Hindlimb muscle (tissue), 1 donor: Measurements from ENCODE around the gene ITPRID1. TPM values are rescaled to one million over a fixed set of nuclear protein-coding genes. Genes with fewer than 3 reads are reported as not detected.
"Not testable (repeated sequence)": the region's sequence is repeated elsewhere in the genome, so short reads cannot be mapped to it uniquely, and the experiment has no call there.

Experiments
- DNase-seq: peaks from one replicate; pipeline ENCODE4 v3.0.0-alpha.2; 2013
- polyA plus RNA-seq: library from polyadenylated mRNA; unstranded; fragments of 120-200 nt; gene quantifications from one replicate; pipeline ENCODE4 v1.2.1, GENCODE V29; 2013; ENCODE audit not compliant: insufficient read length

ITPRID1 gene
- polyA plus RNA-seq, 1 donor = 0.61 TPM

DNA sequence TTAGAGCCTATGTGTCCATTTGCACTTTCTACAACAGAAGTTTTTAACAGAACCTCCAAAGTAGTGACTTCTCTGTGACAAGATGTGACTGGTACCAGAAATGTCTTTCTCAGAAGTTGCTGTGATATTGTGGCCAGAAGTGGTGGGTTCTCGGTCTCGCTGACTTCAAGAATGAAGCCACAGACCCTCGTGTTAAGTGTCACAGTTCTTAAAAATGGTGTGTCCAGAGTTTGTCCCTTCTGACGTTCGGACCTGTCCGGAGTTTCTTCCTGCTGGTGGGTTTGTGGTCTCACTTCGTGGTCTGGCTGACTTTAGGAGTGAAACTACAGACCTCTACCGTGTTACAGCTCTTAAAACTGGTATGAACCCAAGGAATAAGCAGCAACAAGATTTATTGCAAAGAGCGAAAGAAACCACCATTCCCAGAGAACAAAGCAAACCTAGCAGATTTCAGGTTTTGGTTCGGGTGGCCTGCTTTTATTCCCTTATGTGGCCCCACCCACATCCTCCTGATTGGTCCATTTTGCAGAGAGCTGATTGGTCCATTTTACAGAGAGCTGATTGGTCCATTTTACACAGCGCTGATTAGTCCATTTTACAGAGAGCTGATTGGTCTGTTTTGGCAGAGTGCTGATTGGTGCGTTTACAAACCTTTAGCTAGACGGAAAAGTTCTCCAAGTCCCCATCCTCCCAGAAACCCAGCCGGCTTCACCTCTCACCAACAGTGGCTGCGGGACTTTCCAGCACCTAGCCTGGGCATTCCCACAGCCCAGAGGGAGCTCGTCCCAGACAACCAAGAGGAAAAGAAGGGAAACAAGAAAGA is 3.0 kb downstream of the ITPRID1 start:
- no peak for DNase-seq

DNA sequence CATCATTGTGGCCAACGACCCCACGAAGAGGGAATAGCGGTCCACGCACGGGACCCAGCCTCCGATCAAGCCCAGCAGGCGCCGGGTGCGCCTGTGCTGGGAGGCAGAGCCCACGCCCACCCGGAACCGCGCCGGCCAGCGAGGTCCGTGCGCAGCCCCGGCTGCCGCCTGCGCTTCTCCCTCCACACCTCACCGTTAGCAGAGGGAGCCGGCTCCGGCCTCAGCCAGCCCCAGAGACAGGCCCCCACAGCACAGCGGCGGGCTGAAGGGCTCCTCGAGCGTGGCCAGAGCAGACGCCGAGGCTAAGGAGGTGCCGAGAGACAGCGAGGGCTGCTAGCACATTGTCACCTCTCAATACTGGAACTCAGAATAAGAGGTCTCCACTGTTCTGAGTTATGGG is 3.6 kb downstream of the ITPRID1 start:
- DNase-seq = no peak

DNA sequence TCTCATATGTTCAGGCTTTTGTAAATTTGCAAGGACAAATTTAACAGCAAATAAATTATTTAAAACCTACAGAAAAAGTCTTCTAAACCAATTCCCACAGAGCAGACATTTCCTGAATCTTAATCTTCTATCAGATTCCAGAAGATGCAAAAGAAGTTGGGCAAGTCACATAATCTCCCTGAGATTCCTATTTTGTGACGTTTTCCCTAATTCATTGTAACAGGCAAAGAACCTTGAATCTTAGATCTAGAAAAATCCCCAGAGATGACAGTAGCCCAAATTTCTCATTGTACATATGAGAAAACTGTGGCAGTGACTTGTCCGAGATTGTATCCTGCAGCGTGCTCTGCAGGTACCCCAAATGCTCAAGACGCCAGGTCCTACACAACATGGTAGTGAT is 4.9 kb downstream of the ITPRID1 start:
- DNase-seq = no peak

DNA sequence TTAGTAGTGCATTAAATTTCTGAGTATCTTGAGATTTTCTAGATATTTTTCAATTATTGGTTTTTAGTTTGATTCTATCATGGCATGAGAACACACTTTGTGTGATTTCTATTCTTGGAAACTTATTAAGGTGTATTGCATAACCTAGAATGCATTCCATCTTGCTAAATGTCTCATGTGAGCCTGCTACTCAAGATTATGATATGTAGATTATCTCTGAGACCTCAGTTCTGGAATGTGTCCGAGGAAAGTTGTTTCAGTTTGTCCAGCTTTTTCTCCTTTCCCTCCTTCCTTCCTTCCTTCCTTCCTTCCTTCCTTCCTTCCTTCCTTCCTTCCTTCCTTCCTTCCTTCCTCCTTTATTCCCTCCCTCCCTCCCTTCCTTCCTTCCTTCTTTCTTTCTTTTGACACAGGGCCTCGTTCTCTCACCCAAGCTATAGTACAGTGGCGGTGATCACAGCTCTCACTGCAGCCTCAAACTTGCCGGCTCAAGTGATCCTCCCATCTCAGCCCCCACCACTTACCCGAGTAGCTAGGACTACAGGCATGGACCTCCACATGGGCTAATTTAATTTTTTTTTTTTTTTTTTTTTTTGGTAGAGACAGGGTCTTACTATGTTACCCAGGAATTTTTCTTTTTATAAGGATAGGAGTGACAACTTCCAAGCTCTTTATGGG is 7.6 kb downstream of the ITPRID1 start:
- DNase-seq = no peak

DNA sequence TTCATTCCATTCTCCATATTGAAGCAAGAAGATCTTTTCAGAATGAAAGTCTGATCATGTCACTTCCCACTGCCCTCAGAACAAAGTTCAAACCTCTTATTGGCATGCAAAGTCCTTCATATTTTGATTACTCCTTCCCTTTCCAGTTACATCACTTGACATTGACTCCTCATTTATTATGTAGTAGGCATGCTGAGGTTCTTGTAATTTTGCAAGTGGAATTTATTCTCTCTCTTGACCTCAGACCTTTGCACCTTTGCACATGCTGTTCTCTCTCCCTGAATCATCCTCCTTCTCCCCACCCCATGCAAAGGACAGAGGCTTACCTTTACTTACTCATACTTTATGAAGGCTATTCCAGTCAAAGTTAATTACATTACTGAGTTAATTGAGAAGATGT is 13.0 kb downstream of the ITPRID1 start:
- DNase-seq = no peak

DNA sequence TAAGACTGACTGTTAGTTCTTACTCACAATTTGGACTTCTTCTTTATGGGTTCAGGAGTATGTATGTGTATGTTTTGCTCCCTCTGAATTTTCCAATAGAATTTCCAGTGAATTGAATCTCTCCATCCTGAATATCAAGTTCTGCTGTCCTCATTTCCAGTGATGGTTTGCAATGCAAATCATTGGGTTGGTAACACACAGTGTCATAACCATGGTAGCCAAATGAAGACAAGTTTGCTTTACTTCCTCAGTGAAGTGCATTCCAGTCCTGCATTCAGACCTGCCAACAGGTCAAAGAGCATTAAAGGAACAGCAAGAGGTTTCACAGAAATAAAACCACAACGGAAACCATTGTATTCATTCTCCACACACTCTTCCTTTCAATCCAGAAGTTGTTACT is 15.2 kb downstream of the ITPRID1 start:
- DNase-seq = no peak

DNA sequence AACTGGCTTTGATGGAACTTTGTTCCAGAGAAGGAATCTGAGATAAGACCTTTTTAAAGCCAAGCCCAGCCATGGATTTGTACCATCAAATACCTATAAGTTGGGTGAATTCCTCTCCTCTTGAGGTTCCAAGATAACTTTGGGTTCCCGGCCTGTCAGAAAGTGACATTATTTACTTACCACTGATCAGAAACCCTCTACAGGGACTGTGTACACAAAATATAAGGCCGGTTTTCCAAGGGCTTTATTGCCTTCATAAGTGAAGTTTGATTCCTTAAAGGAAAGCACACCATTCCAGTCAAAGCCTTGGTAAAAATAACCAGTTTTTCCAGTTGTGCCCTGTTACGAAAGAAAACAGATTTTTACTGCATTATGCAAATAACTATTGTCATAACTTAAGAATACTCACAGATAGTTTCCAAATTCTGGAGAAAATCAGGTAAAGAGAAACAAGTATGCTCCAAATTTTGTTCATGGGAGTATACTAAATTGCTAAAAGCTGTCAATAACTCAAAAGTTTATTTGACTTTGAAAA is 26.8 kb downstream of the ITPRID1 start:
- not testable (repeated sequence) for DNase-seq

DNA sequence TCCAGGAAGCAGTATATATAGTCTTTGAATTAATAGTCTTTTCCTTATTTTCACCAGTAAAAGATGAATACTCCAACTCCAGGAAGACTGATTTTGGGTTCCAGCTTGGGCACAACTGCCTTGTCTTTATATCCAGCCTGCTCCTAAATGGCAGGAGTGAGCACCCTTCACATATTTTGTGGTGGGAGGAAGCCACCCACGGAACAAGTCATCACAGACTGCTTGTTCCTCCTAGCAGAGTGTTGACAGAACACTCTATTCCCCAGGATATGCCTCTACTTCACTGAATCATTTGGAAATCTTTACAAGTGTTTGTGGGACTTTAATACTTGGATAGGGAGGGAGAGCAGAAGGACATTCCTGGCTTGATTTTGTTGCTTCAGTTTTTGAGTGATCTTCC is 31.7 kb downstream of the ITPRID1 start:
- no peak for DNase-seq

DNA sequence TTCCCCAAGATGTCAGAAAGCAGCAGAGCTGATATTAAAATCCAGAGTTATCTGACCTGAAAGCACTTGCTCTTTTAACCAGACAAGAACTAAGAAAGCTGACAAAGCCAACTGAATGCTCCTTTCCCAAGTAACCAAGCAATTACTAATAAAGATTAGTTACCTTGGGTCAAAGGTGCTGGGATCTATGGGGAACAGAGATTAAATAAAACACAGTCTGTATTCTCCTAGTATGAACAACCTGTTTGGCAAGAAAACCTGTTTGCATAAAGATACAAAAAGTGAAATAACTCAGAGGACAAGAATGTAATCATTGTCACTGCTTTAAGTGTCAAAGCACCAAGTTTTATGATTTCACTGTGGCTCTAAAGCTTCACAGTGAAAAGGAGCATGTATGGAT is 35.7 kb downstream of the ITPRID1 start:
- DNase-seq = no peak

DNA sequence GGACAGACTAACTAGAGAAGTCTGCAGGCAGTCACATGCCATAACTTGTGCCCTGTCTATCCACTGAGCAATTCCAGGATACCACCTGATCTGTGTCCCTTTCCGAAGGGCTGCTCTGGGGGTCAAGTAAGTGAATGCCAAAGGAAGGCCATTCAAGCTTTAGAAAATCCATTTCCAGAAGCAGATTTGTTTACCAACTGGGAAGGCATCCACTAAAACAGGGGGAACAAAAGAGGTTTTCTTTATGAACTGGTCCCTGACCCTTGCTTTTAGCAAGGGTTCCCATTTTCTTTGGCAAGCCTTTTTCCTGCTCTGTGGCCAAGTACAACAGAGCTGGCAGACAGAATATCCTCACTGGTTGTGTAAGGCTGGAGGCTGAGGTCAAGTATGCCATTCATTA is 36.5 kb downstream of the ITPRID1 start:
- no peak for DNase-seq

DNA sequence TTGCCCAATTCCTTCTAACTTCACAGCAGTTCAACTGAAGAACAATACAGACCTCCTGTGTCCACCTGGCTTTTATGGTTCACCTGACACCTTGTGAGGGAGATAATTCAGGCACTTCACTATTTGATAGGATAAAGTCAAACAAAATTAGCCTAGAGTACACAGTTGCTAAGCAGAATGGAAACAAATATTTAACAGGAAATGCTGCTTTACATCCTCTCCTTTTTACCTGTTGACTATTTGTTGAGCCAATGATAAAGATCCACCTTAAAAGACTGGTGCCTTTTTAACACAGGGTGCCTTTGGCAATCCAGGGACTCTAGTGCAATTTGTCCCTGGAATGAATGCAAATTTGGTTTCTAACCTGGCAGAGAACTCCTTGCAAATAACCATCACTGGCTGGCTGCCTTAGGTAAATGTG is 39.8 kb downstream of the ITPRID1 start:
- DNase-seq = no peak

DNA sequence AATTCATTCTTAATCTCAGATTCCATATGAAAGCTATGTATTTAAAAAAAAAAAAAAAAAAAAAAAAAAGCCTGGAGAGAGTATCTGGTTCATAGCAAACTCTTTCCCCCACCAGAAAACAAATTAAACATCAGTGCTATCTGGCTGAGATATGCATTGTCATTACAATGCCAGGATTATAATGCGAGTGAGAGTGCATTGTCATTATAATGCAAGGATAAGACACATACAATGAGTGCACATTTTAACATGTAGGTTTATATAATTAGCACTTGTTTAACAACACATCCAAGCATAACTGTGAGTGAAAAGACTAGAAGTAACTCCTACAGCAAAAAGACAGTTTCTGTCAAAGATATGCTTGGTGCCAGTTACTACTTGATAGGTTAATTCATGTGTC is 48.1 kb downstream of the ITPRID1 start:
- DNase-seq = no peak

DNA sequence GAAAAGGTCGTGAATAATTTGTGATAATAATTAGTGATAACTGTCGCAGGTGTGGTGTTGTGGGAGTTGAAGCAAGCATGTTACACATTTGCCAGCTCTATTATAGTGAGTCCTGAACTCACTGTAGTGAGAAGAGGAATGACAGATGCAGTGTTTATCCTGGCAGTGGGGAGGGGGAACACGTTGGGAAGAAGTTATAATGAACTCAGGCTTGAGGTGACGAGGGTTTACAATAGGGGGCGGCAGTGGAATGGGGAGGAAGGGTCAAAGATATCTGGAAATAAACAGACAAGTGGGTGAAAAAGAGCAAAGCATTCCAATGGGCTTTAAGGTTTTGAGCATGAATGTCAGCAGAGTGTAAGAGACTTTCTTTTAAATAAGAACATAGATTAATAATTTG is 49.6 kb downstream of the ITPRID1 start:
- no peak for DNase-seq

DNA sequence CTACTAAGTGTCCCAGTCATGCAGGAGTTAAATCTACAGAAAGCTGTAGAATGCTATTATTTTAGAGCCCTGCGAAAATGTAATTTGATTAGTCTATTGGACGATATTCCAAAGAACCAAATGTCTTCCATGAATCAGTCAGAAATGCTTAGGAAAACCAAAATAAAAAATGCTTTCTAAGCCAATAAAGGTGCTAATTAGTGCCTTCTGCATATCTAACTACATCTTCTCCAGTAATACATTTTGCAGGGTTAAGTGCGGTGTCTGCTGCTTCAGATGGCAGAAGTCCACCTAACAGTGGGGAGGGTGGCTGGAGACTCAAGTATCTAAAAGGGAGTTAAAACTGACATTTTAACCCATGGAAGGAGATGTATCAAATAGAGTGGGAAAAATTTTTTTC is 50.1 kb downstream of the ITPRID1 start:
- DNase-seq = no peak

DNA sequence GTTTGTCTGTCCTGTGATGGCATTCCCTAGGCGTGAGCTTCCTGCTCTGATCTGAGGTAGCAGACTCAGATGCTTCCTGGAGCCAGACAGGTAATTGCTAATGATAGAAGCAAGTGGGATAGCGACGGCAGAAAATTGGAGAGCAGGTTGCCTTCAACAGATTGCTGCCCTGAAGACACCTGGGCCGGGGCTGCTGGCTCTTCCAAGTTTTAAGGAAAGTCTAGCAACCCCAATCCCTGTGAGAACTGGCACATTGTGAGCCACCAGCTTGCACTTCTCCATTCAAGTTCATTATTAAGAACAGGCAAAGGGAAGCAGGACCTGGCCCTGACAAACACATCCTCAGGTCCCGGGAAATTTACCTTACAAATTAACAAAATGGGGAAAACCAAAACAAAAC is 50.8 kb downstream of the ITPRID1 start:
- no peak for DNase-seq

DNA sequence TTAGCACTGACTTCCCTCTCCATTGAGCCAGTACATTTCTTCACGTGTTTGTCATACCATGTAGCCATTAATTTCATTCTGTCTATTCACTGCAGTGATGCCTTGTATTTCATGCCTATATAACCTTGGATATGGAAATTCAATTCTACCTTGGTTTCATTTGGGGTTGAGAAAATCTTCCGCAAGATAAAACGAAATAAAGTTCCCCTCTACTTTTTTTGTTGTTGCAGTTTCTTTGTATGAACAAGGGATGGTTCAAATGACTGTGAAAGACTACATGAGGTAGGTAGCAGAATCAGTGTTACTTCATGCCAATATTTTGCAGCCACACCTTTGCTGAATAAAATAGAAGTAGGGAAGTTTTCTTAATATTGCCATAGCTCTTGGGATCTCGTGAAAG is 55.6 kb downstream of the ITPRID1 start:
- DNase-seq = no peak

DNA sequence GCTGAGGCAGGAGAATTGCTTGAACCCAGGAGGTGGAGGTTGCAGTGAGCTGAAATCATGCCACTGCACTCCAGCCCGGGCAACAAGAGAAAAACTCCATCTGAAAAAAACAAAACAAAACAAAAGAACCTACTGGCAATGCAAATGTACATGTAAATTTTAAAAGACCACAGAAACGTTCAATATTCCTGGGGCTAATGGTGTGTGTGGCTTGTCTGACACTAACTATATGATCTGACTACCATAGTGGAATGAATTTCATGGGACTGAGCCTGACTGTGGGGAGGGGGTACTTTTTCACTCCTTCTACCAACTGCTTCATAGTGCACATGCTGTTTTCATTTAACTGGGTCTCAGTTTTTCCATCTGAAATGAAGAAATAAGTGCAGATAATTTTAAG is 69.6 kb downstream of the ITPRID1 start:
- no peak for DNase-seq

DNA sequence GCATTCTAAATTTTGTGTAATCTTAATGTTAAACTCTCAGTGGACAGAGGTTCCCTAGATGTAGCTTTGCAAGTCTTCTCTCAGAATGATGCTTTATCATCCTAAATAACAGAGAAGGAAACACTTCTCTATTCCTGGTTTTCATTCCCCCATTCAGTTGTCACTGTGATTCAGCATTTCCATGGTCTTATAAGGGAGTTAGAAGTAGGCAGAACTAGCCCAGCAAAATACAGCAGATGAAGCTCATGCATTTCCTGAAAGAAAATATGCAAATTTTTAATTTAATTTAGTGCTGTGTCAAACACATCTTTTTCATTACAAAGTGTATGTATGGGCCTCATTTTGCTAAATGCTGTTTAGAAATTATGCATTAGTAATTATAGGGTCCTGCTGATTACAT is 70.1 kb downstream of the ITPRID1 start:
- DNase-seq = no peak

DNA sequence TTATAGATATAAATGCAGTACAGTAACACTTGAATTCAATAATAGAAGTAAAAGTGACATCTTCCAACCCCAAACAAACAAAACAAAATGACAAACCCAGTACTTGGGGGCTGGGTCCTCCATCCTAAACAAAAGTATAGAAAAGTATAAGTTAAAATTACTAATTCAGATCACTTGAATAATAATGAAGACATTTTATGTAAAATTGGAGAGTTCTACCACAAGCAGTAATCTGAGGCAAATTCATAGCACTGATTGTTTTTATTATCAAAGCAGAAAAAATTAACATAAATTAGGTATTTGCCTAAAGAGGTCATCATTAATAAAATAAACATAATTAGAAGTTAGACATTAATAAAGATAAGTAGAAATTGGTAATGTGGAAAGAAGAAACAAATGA is 81.5 kb downstream of the ITPRID1 start:
- DNase-seq = no peak

DNA sequence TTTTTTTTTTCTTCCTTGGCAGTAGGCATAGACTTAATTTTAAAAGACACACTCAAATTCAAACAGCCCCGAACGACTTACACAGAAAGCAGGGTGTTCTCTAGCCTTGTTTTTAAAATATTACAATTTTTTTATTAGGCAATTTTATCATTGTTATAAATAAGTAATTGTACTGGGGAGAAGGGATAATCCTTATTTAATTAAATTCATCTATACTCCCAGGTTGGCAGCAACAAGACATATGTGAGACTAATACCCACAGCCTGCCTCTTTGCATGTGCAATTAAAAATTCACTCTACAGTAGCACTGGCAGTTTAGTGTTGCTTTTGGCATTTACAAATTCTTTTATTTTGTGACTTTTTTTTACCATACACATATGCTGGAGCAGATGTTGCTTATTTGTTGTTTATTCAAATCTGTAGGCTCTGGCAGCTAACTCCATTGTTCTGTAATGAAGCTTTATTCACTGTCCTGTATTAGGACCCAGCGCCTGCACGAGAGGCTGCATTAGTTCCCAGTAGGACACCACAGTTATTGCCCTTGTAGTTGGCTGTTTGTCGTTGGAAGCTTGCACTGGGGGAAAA is 88.2 kb downstream of the ITPRID1 start:
- DNase-seq = no peak

DNA sequence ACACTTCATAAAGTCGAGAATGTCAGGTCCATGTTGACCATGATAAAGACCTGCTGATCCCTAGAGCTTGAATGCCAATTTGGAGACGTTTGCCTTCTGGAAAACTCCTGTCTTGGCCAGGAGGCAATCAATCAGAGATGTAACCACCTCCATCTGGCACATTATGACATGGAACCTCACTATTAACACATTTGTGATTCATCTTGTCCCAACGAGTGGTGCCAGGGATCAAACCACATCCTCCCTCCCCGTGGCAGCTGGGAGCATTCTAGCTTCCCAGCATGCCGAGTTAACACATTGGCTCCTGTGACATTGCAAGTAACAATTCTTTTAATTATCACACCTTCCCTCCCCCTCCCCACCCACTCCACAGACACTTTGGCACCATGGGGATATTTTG is 89.2 kb downstream of the ITPRID1 start:
- no peak for DNase-seq

DNA sequence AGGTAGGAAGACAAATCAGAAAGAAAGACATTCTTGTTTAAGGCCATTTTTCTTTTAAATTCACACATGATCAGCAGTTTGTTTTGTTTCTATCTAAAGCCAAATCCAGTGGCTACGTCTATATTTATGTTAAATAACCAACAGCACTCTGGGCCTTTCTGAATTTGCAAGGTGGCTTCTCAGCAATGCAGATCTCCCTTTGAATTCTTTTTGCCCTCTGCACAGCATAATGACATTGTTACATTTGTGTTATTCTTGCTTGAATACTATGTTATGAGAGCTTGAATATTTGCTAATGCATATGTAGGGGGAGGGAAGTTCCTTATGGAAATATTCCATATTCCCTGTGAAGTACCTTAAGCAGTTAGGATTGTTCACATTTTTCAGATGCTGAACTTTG is 99.7 kb downstream of the ITPRID1 start:
- no peak for DNase-seq

DNA sequence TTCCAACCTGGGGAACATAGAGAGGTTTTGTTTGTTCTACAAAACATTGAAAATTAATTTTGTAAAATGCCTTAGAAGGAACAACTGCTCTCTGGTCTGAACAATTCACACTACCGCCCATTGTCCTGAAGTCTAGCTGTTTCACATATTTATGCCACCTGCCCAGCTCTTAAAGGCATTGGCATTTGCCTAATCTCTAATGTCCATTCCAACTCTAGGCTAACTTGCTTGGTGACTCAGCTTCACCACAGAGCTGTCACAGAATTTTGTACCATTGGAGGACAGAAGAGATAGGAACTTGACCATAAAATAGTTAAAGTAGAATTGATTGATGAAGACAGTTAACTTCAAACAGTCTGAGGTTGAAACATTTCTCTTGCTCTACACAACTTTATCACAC is 119.6 kb downstream of the ITPRID1 start:
- no peak for DNase-seq
